D341Med (cell line): Measurements from ENCODE around the gene RAB11FIP3.
A peak's percentile ranks its signal among the peaks of the same experiment; 100 is the strongest.
"Not testable (repeated sequence)": the region's sequence is repeated elsewhere in the genome, so short reads cannot be mapped to it uniquely, and the experiment has no call there.

Experiments
- DNase-seq: peaks from one replicate; pipeline ENCODE4 v3.0.0; 2012; ENCODE audit warnings: low spot score

RAB11FIP3 gene

DNA sequence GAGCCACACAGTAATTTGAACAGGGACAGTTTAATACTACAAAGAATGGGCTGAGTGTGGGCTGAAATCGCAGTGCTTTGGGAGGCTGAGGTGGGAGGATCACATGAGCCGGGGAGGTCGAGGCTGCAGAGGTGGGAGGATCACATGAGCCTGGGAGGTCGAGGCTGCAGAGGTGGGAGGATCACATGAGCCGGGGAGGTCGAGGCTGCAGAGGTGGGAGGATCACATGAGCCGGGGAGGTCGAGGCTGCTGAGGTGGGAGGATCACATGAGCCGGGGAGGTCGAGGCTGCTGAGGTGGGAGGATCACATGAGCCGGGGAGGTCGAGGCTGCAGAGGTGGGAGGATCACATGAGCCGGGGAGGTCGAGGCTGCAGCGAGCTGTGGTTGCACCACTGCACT is 69.2 kb downstream of the RAB11FIP3 start:
- not testable (repeated sequence) for DNase-seq

DNA sequence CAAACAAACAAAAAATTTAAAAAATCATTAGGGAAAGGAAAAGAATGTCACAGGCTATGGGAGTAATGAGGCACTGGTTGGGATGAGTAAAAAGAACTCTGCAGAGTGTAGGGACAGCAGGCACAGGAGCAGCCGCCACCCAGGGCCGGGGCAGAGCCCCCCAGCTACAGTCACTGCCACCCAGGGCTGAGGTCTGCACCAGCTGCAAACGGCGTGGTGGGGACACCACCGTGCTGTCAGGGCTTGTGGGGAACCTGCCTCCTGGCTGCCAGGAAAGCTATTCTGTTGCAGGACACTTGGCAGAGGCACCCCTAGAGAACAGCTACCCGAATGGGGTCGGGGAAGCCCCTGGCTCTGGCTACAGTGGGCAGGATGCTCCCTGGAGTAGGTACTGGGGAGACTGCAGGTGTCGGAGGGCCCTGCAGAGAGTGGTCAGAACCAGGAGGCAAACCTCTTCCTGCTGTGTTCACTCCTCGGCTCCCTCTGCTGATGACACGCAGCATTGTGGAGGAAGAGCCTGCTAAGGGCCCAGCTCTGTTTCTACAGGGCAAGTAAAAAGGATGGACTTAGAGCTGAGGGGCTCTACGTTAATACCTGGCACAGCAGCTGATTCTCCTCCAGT is 69.8 kb downstream of the RAB11FIP3 start:
- peak; percentile 78 for DNase-seq

DNA sequence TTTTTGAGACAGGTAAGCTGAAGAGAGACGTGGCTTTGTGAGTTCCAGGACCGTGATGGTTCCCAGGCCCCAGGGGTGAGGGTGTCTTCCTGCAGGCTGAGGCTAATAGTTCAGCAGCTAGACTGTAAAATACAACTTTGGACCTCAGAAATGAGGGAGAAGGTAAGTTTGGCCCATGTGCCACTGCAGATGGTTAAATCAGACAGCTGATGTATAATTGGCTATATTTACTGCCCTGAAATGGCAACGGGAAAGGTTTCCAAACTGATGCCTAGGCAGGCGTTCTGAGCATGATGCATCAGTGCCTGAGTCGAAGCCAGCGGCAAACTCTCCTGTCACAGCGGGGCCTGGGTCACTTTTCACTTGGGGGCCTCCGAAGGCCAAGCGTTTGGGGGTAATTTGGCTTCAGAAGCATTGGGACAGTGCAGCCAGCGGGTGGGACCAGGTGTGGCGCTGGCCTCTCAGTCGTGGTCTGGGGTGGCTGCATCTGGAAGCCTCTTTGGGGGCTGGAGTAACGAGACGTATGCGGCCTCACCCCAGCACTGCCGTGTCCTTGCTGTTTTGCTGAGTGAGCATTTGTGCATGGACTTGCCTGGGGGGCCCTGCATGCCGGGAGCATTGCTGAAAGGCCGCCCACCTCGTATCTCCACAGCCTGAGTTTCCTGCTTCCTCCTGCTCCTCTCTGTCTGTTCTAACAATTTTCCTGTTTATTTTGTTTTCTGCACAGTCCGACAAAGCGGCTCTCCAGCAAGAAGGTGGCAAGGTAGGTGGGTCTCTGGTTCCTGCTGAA is 70.8 kb downstream of the RAB11FIP3 start:
- no peak for DNase-seq

DNA sequence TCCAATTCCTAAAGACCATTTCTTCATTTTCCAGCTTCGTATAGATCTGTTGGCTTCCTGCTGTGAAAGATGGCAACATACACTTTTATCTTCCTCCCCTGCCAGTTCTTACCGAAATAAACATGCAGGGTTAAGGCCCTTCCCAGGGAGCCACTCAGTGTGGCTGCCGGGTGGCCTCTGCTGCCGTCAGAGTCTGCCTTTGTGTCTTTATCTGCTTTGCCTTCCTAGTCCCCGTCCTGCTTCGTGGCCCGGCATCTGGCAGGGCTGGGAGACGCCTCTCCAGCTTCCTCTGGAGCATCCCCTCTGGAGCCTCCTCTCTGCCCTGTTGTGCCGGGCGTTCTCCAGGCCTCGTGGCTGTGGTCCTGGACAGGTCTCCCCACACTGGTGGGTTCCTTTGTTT is 71.8 kb downstream of the RAB11FIP3 start:
- DNase-seq: no peak

DNA sequence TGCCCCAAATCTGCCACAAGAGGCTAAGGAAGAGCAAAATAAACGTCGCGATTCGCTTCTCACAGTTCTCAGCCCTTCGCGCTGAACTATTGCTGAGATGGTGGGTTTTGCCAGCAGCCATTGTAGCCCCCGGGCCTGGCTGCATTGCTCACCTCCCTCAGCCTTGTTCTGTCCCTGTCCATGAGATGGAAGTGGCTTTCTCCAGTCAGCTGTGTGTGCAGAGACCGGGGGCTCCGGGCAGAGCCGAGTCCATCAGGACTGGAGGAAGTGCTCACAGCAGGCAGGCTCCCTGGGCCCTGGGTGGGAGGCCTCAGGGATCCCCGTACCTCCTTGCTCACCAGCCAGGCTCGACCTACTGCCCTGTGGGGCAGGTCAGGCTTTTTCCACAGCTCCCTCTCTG is 74.5 kb downstream of the RAB11FIP3 start:
- no peak for DNase-seq

DNA sequence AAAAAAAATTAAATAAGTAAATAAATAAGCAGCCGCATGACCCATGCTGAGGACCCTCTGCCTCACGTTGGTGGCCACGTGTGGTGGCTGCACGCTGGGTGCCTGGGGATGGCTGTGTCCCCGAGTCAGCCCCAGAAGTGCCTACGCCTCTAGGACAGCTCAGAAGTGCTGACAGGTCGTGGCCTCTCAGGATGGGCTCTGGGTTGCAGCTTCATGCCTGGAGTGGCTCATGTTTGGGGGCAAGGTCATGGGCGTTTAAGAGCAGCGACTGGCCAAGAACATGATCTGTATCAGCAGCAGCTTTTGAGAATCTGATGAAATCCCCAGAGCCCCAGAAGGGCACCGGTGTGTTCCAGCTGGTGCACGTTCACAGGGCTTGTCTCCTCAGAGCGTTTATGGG is 75.3 kb downstream of the RAB11FIP3 start:
- no peak for DNase-seq

DNA sequence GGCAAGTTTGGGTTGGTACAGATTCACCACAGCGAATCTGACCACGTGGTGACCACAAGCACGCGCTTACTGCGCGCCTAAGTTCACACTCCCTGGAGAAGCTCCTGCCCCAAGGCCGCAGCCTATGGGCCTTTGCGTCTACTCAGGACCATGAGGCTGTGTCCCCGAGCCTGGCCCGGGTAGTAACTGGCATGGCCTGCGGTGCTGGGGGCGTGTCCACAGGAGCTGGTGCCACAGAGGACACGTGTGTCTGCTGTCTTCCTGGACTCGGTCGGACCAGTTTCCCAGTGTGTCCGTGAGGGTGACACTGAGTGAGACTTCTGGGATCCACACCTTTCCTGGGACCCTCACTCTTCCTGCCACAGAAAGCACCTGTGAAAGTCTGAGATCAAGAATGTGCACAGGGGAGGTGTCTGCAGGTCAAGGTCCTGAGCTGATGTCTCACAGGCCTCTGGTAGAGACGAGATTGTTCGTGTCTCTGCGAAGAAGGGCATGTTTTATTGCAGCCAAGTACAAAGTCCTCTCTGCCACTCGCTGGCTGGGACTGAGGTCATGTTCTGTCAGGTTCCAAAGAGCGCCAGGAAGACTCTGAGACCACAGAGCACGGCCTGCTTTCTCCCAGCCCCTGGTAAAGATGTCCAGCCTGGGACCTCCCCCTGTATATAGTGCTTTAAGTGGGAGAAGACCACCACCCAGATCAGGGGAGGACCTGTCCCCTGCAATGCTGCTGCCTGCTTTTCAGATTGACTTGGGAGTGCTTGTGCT is 76.9 kb downstream of the RAB11FIP3 start:
- DNase-seq: no peak

DNA sequence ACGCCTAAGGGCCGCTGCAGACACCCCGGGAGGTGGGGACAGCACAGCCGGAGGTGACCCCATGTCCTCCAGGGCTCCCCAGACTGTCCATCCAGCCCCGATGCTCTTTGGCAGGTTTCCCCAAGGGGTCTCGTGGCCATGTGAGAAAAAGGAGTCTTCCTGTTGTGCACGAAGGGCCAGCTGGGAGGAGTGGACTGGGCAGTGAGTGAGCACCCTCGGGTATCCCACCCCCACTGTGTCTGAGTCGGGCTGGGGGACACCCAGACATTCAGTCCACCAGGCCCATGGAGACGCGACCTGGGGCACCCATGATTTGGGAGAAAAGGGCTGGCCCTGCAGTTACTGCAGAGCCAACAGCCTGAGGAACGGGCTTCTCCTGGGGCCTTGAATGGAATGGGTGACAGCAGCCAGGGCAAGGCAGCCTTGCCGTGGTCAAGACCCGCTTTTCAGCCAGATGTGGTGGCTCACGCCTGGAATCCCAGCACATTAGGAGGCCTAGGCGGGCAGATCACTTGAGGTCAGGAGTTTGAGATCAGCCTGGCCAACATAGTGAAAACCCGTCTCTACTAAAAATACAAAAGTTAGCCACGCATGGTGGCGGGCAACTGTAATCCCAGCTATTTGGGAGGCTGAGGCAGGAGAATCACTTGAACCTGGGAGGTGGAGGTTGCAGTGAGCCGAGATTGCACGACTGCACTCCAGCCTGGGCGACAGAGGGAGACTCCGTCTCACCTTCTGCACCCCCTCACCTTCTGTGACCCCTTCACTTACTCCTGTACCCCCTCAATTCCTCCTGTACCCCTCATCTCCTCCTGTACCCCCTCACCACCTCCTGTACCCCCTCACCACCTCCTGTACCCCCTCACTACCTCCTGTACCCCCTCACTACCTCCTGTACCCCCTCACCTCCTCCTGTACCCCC is 78.0 kb downstream of the RAB11FIP3 start:
- no peak for DNase-seq

DNA sequence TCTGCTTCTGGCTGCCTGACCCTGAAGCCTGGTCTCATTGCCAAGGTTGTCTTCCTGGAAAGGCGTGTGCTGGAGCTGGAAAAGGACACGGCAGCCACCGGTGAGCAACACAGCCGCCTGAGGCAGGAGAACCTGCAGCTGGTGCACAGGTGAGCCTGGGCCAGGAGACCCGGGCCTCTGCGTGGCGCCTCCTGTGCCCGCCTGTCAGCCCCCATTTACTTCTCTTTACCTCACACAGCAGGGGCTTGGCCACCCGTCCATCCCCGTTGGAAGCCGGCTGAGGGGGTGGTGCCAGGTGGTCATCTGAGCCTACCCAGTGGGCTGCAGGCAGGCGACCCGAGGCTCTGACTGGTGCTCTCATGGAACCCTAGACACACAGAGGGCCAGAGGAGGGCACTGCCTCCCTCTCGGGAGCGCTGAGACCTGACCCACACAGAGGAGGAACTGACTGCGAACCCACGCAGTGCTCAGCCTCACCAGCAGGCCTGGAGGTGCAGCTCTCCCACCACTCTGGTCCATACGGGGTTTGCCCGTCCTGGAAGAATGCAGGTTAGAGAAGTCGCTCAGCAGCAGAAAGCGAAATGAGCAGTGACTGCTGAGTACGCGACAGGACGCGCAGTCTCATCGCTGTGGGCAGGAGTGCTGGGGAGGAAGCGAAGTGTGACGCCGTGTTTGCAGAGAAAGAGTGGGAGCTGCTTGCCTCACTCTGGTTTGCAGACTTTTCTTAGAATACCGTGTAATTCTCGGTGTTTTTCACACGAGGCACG is 80.2 kb downstream of the RAB11FIP3 start:
- no peak for DNase-seq

DNA sequence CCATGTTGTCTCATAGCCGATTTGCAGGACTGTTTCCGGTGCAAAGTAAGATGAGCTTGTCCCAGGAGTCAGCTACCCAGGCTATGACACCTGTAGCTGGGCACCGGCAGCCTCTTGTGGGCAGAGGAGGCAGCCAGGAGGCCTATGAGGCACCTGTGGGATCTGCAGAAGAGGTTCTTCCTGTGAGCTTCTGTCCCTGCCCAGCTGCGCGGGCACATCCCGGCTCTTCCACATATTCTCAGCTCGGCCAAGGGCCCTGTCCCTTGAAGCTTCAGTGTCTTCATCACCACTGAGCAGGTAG is 80.7 kb downstream of the RAB11FIP3 start:
- DNase-seq: no peak

DNA sequence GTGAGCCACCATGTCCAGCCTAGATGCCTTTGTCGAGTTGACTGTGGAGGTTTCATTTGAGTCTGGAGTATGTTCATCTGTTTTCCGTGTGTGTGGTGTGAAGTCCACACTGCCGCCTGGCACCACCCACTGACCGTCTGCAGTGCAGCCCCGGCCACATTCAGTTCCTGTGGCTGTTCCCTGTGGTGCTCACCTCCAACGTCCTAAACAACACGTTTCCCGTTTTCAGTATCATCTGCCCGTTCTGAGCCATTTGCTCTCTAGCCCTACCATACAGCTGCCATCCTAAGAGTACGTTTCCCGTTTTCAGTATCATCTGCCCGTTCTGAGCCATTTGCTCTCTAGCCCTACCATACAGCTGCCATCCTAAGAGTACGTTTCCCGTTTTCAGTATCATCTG is 82.1 kb downstream of the RAB11FIP3 start:
- not testable (repeated sequence) for DNase-seq

DNA sequence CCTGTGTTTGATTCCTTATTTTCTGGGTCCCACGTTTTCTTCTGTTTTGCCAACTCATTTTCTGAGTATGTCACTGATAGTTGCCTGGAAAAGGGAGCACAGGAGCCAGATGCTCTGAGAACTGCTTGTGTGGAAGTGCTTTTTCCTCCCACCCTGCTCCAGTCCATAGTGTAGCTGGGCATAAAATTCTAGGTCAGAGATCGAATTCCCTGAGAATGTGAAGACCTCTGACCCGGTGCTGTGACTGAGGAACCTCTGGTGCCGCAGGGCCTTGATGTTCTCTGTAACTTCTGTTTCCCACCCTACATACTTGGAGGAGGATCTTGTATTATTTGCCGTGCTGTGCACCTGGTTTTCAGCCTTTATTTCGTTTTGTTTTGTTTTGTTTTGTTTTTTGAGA is 82.5 kb downstream of the RAB11FIP3 start:
- no peak for DNase-seq

DNA sequence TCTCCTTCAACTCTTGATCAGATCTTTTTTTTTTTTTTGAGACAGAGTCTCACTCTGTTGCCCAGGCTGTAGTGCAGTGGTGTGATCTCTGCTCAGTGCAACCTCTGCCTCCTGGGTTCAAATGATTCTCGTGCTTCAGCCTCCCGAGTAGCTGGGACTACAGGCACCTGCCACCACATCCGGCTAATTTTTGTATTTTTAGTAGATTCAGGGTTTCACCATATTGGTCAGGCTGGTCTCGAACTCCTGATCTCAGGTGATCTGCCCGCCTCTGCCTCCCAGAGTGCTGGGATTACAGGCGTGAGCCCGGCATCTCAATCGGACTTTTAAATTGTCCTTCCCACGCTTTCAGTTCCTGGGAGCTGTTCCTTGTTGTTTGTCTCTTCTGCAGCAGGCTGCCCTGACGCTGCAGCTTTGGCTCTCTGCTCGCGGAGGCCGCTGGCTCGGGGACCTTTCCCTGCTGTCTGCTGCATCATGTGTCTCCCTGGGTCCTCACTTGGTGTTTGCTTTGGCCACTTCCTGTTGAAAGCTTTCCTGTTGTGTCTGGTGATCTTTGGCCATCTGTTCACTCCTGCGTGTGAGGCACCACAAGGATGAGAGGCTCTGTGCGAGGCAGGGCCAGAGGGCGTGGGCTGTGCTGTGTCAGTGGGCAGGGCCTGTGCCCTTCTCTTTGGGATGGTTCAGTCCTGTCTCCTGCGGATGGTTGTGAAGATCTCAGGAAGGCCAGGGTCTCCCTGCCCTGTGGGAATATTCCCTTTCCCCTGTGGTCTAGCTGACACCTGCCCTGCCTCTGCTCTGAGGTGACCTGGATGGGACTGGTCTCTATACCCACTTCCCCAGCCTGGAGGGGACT is 83.7 kb downstream of the RAB11FIP3 start:
- DNase-seq: no peak

DNA sequence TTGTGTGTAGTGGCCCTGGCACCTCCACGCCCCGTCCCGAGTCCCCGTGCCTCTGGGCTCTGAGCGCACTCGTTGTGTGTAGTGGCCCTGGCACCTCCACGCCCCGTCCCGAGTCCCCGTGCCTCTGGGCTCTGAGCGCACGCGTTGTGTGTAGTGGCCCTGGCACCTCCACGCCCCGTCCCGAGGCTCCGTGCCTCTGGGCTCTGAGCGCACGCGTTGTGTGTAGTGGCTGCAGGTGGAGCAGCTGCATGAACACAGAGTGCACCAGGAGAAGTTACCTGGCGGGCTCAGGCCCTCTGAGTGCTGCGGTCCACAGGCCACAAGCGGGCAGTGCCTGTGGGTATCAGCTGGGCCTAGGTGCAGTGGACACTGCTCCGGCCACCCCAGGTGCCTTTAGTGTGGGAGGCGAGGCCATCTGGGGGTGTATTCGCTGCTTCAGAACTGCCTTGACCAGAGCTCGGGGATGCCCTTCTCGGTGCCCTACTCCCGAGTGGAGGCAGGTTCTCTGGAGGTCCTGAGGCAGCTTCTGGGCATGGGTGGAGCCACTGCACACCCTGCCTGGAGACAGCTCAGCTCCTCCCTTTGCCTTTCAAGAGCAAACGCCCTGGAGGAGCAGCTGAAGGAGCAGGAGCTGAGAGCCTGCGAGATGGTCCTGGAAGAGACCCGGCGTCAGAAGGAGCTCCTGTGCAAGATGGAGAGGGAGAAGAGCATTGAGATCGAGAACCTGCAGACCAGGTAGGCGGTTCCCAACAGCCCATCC is 84.8 kb downstream of the RAB11FIP3 start:
- no peak for DNase-seq

DNA sequence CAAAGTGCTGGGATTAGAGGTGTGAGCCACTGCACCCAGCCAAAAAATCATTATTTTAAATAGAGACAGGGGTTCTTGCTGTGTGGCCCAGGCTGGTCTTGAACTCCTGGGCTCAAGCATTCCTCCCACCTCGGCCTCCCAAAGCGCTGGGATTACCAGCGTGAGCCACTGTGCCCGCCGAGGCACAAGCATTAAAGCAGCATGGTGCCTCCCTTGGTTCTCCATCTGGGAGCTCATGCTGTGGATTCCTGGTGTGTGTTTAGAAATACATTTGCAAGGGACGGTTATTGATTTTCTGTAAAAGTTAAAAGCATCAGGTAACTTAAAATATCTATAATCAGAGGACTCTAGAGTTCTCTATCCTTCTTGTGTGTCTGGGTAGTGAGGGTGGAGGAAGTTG is 87.4 kb downstream of the RAB11FIP3 start:
- DNase-seq: no peak

DNA sequence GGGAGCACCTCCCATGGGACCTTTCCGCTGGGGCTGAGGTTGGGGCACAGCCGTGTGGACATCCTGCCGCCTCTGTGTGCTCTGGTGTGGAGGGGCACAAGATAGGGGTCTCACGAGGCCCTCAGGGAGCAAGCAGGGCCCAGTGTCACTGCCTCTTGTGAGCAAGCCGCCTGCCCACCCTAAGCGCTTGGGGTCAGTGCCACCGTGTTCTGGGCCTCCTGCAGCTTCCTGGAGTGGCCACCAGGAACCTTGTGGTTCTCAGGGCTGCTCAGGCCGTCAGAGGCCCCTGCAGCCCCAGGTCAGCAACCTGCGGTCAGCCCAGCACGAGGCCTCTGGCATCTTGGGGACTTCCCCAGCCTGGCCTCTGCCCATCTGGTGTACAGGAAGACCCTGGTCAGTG is 88.5 kb downstream of the RAB11FIP3 start:
- DNase-seq: no peak

DNA sequence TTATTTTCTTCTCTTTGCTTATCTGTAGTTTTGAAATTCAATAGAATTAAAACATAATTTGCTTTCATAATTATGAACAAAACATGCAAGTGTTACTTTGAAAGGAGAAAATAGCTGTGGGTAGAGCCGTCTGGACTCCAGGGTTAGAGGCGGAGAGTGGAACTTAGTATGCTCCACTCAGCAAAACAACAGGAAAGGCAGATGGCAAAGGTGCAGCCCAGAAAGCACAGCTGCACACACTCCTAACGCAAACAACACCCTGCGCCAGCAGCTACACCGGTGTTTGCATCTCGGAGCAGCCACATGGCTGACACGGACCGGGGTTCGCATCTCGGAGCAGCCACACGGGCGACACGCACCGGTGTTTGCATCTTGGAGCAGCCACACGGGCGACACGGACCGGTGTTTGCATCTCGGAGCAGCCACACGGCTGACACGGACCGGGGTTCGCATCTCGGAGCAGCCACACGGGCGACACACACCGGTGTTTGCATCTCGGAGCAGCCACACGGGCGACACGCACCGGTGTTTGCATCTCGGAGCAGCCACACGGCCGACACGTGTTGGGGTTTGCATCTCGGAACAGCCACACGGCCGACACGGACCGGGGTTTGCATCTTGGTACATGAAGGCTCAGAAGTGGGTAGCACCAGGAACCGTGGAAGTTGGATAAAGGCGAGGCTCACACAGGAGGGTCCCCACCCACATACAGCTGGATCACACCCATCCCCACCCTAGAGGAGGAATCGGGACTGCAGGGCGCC is 89.9 kb downstream of the RAB11FIP3 start:
- no peak for DNase-seq

DNA sequence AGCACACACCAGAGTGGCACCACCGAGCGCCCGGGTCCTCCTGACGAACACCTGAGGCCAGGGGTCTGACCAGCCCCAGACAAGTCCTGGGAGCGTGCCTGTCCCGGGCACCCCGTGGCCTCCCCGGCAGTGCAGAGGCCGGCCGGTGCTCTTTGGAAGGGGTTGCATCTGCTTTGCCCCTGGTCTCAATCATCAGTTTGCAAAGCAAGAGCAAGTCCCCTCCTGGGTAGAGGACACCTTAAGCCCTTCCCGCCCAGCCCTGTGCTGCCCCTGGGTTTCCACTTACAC is 90.4 kb downstream of the RAB11FIP3 start:
- DNase-seq: no peak

DNA sequence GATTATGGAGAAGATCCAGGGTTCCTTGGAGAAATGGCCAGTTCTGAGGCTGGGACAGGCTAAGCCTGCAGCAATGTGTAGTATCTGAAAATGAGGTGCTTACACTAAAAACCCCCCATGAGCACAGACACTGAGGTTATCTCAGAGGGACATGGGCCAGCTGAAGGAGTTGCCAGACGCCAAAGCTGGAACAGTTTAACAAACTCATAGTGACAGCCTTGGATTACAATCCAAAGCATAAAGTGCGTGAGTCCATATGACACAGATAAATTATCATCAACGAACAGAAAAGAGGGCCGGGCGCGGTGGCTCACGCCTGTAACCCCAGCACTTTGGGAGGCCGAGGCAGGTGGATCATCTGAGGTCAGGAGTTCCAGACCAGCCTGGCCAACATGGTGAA is 90.9 kb downstream of the RAB11FIP3 start:
- no peak for DNase-seq
